HEK293 (cell line): ENCODE results near the gene TOMM6.

ENCODE experiments used
- CTCF ChIA-PET: fragments of 350-600 bp; formaldehyde crosslinking; extraction: SDS; loops from one replicate; lab custom pipeline; 2021; ENCODE audit warnings: antibody characterized with exemption; lab: Yijun Ruan, JAX
- POLR2A ChIA-PET: fragments of 300-600 bp; formaldehyde crosslinking; extraction: SDS; loops from one replicate; lab custom pipeline; 2020; ENCODE audit warnings: antibody characterized with exemption, inconsistent platforms; lab: Yijun Ruan, JAX
- H3K27ac ChIP-seq: fragments of 200-500 bp; sonication (Bioruptor generic); 2 replicates; pipeline ENCODE4 v1.5.1; 2014; ENCODE audit warnings: low read depth, low read length, control low read depth, inconsistent platforms; ENCODE audit errors: extremely low read depth
- H3K36me3 ChIP-seq, 2 experiments: fragments of 200-500 bp in 1 of 2; sonication (Bioruptor generic) in 1 of 2; 1 replicate in 1 of 2; 2 replicates in 1 of 2; pipeline ENCODE4 v1.5.1; 2014 to 2017; ENCODE audit warnings: inconsistent platforms in 2 of 2, low read length in 2 of 2; ENCODE audit not compliant: control insufficient read depth in 2 of 2, insufficient read depth in 1 of 2
- H3K4me1 ChIP-seq: fragments of 200-500 bp; sonication (Bioruptor generic); 2 replicates; pipeline ENCODE4 v1.5.1; 2014; ENCODE audit warnings: mild to moderate bottlenecking, low read length, inconsistent platforms; ENCODE audit not compliant: control insufficient read depth, insufficient read depth
- H3K4me3 ChIP-seq: 2 replicates; pipeline ENCODE4 v1.5.1; 2011; ENCODE audit warnings: low read depth, mild to moderate bottlenecking, control low read depth, low read length, moderate library complexity
- H3K9me3 ChIP-seq: fragments of 200-500 bp; sonication (Bioruptor generic); 2 replicates; pipeline ENCODE4 v1.5.1; 2014; ENCODE audit warnings: low read depth, low read length, inconsistent platforms; ENCODE audit not compliant: control insufficient read depth, insufficient read depth
- BCL11A ChIP-seq: fragments of 450-650 bp; formaldehyde crosslinking; IDR thresholded peaks from 2 replicates; pipeline ENCODE4 v1.5.1; 2016; ENCODE audit warnings: low read depth, missing biosample characterization, missing genetic modification characterization
- KLF10 ChIP-seq: fragments of 450-650 bp; IDR thresholded peaks from 2 replicates; pipeline ENCODE4 v1.5.1; 2018; ENCODE audit warnings: missing biosample characterization, mild to moderate bottlenecking, missing genetic modification characterization
- KLF16 ChIP-seq: fragments of 450-650 bp; formaldehyde crosslinking; IDR thresholded peaks from 2 replicates; pipeline ENCODE4 v1.5.1; 2017; ENCODE audit warnings: missing biosample characterization, missing genetic modification characterization
- SP2 ChIP-seq: fragments of 450-650 bp; formaldehyde crosslinking; IDR thresholded peaks from 2 replicates; pipeline ENCODE4 v1.5.1; 2016; ENCODE audit warnings: missing biosample characterization, missing genetic modification characterization
- SP7 ChIP-seq: fragments of 450-650 bp; formaldehyde crosslinking; IDR thresholded peaks from 2 replicates; pipeline ENCODE4 v1.5.1; 2016; ENCODE audit warnings: missing biosample characterization, missing genetic modification characterization
- ZFP3 ChIP-seq: fragments of 450-650 bp; formaldehyde crosslinking; IDR thresholded peaks from 2 replicates; pipeline ENCODE4 v1.5.1; 2016; ENCODE audit warnings: low read depth, missing biosample characterization, missing genetic modification characterization
- ZFP41 ChIP-seq: fragments of 450-650 bp; formaldehyde crosslinking; IDR thresholded peaks from 2 replicates; pipeline ENCODE4 v1.5.1; 2016; ENCODE audit warnings: missing biosample characterization, missing genetic modification characterization, borderline replicate concordance
- ZNF157 ChIP-seq: fragments of 450-650 bp; formaldehyde crosslinking; IDR thresholded peaks from 2 replicates; pipeline ENCODE4 v1.5.1; 2016; ENCODE audit warnings: missing biosample characterization, missing genetic modification characterization
- ZNF341 ChIP-seq: fragments of 450-650 bp; formaldehyde crosslinking; IDR thresholded peaks from 2 replicates; pipeline ENCODE4; 2016; ENCODE audit warnings: low read depth, missing biosample characterization, missing genetic modification characterization
- ZNF510 ChIP-seq: fragments of 450-650 bp; formaldehyde crosslinking; IDR thresholded peaks from 2 replicates; pipeline ENCODE4 v1.5.1; 2018; ENCODE audit warnings: mild to moderate bottlenecking, missing genetic modification characterization, missing biosample characterization; ENCODE audit not compliant: insufficient replicate concordance
- ZNF555 ChIP-seq: fragments of 450-650 bp; formaldehyde crosslinking; conservative IDR thresholded peaks from 2 replicates; pipeline ENCODE4 v1.5.1; 2017; ENCODE audit warnings: missing biosample characterization, mild to moderate bottlenecking, missing genetic modification characterization, inconsistent platforms
- ZNF585B ChIP-seq: fragments of 450-650 bp; formaldehyde crosslinking; IDR thresholded peaks from 2 replicates; pipeline ENCODE4 v1.5.1; 2016; ENCODE audit warnings: missing biosample characterization, missing genetic modification characterization
- ZNF624 ChIP-seq: fragments of 450-650 bp; formaldehyde crosslinking; IDR thresholded peaks from 2 replicates; pipeline ENCODE4 v1.5.1; 2017; ENCODE audit warnings: missing biosample characterization, missing genetic modification characterization
- ZNF777 ChIP-seq: fragments of 450-650 bp; formaldehyde crosslinking; IDR thresholded peaks from 2 replicates; pipeline ENCODE4 v1.5.1; 2017; ENCODE audit warnings: missing biosample characterization, missing genetic modification characterization, borderline replicate concordance
- TF ChIP-seq, protein P1 (sequence below): fragments of 450-650 bp; formaldehyde crosslinking; IDR thresholded peaks from 2 replicates; pipeline ENCODE4 v1.5.1; 2016; ENCODE audit warnings: missing biosample characterization, missing genetic modification characterization
- TF ChIP-seq, protein P2 (sequence below): fragments of 450-650 bp; formaldehyde crosslinking; conservative IDR thresholded peaks from 2 replicates; pipeline ENCODE4 v1.5.1; 2016; ENCODE audit warnings: low read depth, missing biosample characterization, missing genetic modification characterization
- TF ChIP-seq, protein P3 (sequence below): fragments of 450-650 bp; formaldehyde crosslinking; IDR thresholded peaks from 2 replicates; pipeline ENCODE4 v1.5.1; 2016; ENCODE audit warnings: missing biosample characterization, missing genetic modification characterization
- TF ChIP-seq, protein P4 (sequence below): fragments of 450-650 bp; formaldehyde crosslinking; IDR thresholded peaks from 2 replicates; pipeline ENCODE4 v1.5.1; 2016; ENCODE audit warnings: missing biosample characterization, missing genetic modification characterization
- TF ChIP-seq, protein P5 (sequence below): fragments of 450-650 bp; formaldehyde crosslinking; IDR thresholded peaks from 2 replicates; pipeline ENCODE4 v1.5.1; 2017; ENCODE audit warnings: missing biosample characterization, missing genetic modification characterization

The TOMM6 gene

DNA sequence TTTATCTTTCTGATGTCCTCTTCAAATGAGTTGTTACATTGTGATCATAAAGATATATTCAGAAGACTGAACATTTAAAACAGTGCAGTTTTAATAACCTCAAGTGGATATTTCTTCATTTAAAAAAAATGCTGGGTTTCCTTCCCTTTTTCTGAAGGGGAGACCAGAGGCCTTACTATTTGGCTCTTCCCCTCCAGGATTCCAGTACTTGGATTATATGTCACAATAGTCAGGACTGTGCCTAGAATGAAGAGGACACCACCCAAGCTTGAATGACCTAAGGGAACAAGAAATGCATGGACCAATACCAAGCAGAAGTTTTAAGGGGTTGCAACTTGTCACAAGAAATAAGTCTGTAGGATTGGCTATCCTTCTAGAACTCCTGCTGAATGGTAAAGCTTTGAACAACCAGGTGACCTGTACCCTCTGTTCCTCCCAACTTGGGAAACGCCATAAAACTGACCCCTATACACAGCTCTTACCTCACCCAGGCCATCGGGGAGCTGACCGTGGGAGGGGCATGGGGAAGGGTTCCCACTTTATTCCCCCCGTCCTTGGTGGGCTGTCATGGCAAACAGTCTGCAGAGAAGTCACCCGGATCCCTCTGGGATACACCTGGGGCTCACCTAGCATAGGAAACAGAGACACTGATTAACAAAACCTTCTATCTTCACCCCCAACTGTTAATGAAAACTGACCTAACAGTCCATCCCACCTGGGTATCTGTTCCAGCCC lies 9.8 kb upstream of the TOMM6 start:
- Histone ChIP-seq H3K36me3 (peaks cover 4 to 33% of the 10 kb centered on the region in 2 experiments; a peak in 2 of 3 replicates), H3K27ac (no peak overlapping the region), H3K9me3 (no peaks in the 10 kb centered on the region), H3K4me1 (peaks cover 6% of the 10 kb centered on the region), H3K4me3 (no peak overlapping the region)
- CTCF ChIA-PET, result interaction anchor here (0.7 to 5.3 kb wide), 13 partner anchors 9 to 410 kb away, joined by 3 to 73 read pairs (median 6); partner anchors contain the start of genes BYSL, MED20, TFEB and TOMM6
- POLR2A ChIA-PET, result no interaction called here
- no peak for TF ChIP-seq BCL11A
- no peak for TF ChIP-seq SP7 (tag by site-specific recombination)
- no peak for TF ChIP-seq ZFP3 (tag by site-specific recombination)
- no peak for TF ChIP-seq ZFP41 (tag by site-specific recombination)
- TF ChIP-seq, protein P1, sequence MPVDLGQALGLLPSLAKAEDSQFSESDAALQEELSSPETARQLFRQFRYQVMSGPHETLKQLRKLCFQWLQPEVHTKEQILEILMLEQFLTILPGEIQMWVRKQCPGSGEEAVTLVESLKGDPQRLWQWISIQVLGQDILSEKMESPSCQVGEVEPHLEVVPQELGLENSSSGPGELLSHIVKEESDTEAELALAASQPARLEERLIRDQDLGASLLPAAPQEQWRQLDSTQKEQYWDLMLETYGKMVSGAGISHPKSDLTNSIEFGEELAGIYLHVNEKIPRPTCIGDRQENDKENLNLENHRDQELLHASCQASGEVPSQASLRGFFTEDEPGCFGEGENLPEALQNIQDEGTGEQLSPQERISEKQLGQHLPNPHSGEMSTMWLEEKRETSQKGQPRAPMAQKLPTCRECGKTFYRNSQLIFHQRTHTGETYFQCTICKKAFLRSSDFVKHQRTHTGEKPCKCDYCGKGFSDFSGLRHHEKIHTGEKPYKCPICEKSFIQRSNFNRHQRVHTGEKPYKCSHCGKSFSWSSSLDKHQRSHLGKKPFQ (tag by site-specific recombination), result no peak
- TF ChIP-seq, protein P2, sequence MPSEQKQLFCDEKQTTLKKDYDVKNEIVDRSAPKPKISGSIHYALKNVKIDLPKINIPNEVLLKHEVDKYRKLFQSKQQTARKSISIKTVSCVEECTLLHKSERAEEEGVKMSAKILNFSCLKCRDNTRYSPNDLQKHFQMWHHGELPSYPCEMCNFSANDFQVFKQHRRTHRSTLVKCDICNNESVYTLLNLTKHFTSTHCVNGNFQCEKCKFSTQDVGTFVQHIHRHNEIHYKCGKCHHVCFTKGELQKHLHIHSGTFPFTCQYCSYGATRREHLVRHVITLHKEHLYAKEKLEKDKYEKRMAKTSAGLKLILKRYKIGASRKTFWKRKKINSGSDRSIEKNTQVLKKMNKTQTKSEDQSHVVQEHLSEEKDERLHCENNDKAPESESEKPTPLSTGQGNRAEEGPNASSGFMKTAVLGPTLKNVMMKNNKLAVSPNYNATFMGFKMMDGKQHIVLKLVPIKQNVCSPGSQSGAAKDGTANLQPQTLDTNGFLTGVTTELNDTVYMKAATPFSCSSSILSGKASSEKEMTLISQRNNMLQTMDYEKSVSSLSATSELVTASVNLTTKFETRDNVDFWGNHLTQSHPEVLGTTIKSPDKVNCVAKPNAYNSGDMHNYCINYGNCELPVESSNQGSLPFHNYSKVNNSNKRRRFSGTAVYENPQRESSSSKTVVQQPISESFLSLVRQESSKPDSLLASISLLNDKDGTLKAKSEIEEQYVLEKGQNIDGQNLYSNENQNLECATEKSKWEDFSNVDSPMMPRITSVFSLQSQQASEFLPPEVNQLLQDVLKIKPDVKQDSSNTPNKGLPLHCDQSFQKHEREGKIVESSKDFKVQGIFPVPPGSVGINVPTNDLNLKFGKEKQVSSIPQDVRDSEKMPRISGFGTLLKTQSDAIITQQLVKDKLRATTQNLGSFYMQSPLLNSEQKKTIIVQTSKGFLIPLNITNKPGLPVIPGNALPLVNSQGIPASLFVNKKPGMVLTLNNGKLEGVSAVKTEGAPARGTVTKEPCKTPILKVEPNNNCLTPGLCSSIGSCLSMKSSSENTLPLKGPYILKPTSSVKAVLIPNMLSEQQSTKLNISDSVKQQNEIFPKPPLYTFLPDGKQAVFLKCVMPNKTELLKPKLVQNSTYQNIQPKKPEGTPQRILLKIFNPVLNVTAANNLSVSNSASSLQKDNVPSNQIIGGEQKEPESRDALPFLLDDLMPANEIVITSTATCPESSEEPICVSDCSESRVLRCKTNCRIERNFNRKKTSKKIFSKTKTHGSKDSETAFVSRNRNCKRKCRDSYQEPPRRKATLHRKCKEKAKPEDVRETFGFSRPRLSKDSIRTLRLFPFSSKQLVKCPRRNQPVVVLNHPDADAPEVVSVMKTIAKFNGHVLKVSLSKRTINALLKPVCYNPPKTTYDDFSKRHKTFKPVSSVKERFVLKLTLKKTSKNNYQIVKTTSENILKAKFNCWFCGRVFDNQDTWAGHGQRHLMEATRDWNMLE, result no peak
- no peak for TF ChIP-seq KLF16 (tag by site-specific recombination)
- no peak for TF ChIP-seq ZNF510 (tag by site-specific recombination)
- TF ChIP-seq ZNF777 (tag by site-specific recombination), result no peak
- TF ChIP-seq ZNF555, result no peak
- no peak for TF ChIP-seq ZNF624 (tag by site-specific recombination)
- no peak for TF ChIP-seq ZNF341 (tag by site-specific recombination)
- TF ChIP-seq, protein P3, sequence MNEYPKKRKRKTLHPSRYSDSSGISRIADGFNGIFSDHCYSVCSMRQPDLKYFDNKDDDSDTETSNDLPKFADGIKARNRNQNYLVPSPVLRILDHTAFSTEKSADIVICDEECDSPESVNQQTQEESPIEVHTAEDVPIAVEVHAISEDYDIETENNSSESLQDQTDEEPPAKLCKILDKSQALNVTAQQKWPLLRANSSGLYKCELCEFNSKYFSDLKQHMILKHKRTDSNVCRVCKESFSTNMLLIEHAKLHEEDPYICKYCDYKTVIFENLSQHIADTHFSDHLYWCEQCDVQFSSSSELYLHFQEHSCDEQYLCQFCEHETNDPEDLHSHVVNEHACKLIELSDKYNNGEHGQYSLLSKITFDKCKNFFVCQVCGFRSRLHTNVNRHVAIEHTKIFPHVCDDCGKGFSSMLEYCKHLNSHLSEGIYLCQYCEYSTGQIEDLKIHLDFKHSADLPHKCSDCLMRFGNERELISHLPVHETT, result no peak
- TF ChIP-seq ZNF157, result no peak
- TF ChIP-seq, protein P4, sequence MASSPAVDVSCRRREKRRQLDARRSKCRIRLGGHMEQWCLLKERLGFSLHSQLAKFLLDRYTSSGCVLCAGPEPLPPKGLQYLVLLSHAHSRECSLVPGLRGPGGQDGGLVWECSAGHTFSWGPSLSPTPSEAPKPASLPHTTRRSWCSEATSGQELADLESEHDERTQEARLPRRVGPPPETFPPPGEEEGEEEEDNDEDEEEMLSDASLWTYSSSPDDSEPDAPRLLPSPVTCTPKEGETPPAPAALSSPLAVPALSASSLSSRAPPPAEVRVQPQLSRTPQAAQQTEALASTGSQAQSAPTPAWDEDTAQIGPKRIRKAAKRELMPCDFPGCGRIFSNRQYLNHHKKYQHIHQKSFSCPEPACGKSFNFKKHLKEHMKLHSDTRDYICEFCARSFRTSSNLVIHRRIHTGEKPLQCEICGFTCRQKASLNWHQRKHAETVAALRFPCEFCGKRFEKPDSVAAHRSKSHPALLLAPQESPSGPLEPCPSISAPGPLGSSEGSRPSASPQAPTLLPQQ (tag by site-specific recombination), result no peak
- TF ChIP-seq, protein P5, sequence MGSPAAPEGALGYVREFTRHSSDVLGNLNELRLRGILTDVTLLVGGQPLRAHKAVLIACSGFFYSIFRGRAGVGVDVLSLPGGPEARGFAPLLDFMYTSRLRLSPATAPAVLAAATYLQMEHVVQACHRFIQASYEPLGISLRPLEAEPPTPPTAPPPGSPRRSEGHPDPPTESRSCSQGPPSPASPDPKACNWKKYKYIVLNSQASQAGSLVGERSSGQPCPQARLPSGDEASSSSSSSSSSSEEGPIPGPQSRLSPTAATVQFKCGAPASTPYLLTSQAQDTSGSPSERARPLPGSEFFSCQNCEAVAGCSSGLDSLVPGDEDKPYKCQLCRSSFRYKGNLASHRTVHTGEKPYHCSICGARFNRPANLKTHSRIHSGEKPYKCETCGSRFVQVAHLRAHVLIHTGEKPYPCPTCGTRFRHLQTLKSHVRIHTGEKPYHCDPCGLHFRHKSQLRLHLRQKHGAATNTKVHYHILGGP (tag by site-specific recombination), result no peak
- no peak for TF ChIP-seq ZNF585B (tag by site-specific recombination)
- no peak for TF ChIP-seq KLF10 (tag by site-specific recombination)
- no peak for TF ChIP-seq SP2 (tag by site-specific recombination)
- TF ChIP-seq, all 188 proteins: peak for 0
